ENCODE results near the gene TMOD1.
A peak's percentile ranks its signal among the peaks of the same experiment; 100 is the strongest.
"Not testable (repeated sequence)": the region's sequence is repeated elsewhere in the genome, so short reads cannot be mapped to it uniquely, and the experiment has no call there.

The TMOD1 gene

GRCh38 chr9:97501177-97501971 lies at the start of gene TMOD1:
Gene TMOD1, plus strand, starts transcription at chr9:97501666. Its CDS starts 22,523 bp downstream, at chr9:97524189.
- Histone ChIP-seq H3K4me3 (ENCODE audit: low read length in 2 of 2) (peak within 1 kb of the TSS; percentile 63 to 73), H3K9me3 (ENCODE audit: control insufficient read depth in 2 of 2, low read length in 2 of 2) (no peaks in the 10 kb centered on the region), H3K36me3 (ENCODE audit: control insufficient read depth in 2 of 2, insufficient read depth in 2 of 2, low read length in 2 of 2) (peaks cover 6% of the 10 kb centered on the region in 2 donors), H3K27me3 (ENCODE audit: control insufficient read depth in 2 of 2, insufficient read depth in 2 of 2, low read length in 2 of 2) (peaks cover 24 to 26% of the 10 kb centered on the region in 2 donors), H3K4me1 (ENCODE audit: control insufficient read depth in 2 of 2, insufficient read depth in 2 of 2, low read length in 2 of 2) (peaks cover 12 to 19% of the 10 kb centered on the region in 2 donors), H3K9ac (ENCODE audit: low read depth in 1 of 2, low read length in 2 of 2) (peak within 1 kb of the TSS; percentile 41 to 48), H3K27ac (ENCODE audit: low read depth in 2 of 2, low read length in 2 of 2) (peak within 1 kb of the TSS in 1 of 2 donors; percentile 16)

GRCh38 chr9:97453573-97453972 lies 47.9 kb upstream of the TMOD1 start:
- H3K9me3 ChIP-seq (ENCODE audit: control insufficient read depth in 2 of 2, low read length in 2 of 2); H3K4me1 ChIP-seq (ENCODE audit: control insufficient read depth in 2 of 2, insufficient read depth in 2 of 2, low read length in 2 of 2); H3K27me3 ChIP-seq (ENCODE audit: control insufficient read depth in 2 of 2, insufficient read depth in 2 of 2, low read length in 2 of 2); H3K27ac ChIP-seq (ENCODE audit: low read depth in 2 of 2, low read length in 2 of 2); H3K4me3 ChIP-seq (ENCODE audit: low read length in 2 of 2); H3K9ac ChIP-seq (ENCODE audit: low read depth in 1 of 2, low read length in 2 of 2): not testable (repeated sequence)
- peaks cover 5 to 14% of the 10 kb centered on the region in 2 donors for H3K36me3 ChIP-seq (ENCODE audit: control insufficient read depth in 2 of 2, insufficient read depth in 2 of 2, low read length in 2 of 2)

- H3K9me3 ChIP-seq (ENCODE audit: control insufficient read depth in 2 of 2, low read length in 2 of 2); H3K27ac ChIP-seq (ENCODE audit: low read depth in 2 of 2, low read length in 2 of 2); H3K9ac ChIP-seq (ENCODE audit: low read depth in 1 of 2, low read length in 2 of 2); H3K27me3 ChIP-seq (ENCODE audit: control insufficient read depth in 2 of 2, insufficient read depth in 2 of 2, low read length in 2 of 2); H3K4me3 ChIP-seq (ENCODE audit: low read length in 2 of 2); H3K4me1 ChIP-seq (ENCODE audit: control insufficient read depth in 2 of 2, insufficient read depth in 2 of 2, low read length in 2 of 2): not testable (repeated sequence)
- H3K36me3 ChIP-seq (ENCODE audit: control insufficient read depth in 2 of 2, insufficient read depth in 2 of 2, low read length in 2 of 2) = peaks cover 0 to 12% of the 10 kb centered on the region in 2 donors
Measured at GRCh38 chr9:97456841-97457240, 44.6 kb upstream of the TMOD1 start.

GRCh38 chr9:97459326-97459725 lies 42.1 kb upstream of the TMOD1 start:
- H3K4me1 ChIP-seq (ENCODE audit: control insufficient read depth in 2 of 2, insufficient read depth in 2 of 2, low read length in 2 of 2) = no peaks in the 10 kb centered on the region
- H3K4me3 ChIP-seq (ENCODE audit: low read length in 2 of 2) = no peak overlapping the region
- H3K9ac ChIP-seq (ENCODE audit: low read depth in 1 of 2, low read length in 2 of 2) = no peak overlapping the region
- no peaks in the 10 kb centered on the region for H3K27me3 ChIP-seq (ENCODE audit: control insufficient read depth in 2 of 2, insufficient read depth in 2 of 2, low read length in 2 of 2)
- H3K27ac ChIP-seq (ENCODE audit: low read depth in 2 of 2, low read length in 2 of 2) = no peak overlapping the region
- no peaks in the 10 kb centered on the region for H3K9me3 ChIP-seq (ENCODE audit: control insufficient read depth in 2 of 2, low read length in 2 of 2)
- H3K36me3 ChIP-seq (ENCODE audit: control insufficient read depth in 2 of 2, insufficient read depth in 2 of 2, low read length in 2 of 2) = peaks cover 3 to 9% of the 10 kb centered on the region in 2 donors

GRCh38 chr9:97462159-97462558 lies 39.3 kb upstream of the TMOD1 start:
- Histone ChIP-seq H3K27me3 (ENCODE audit: control insufficient read depth in 2 of 2, insufficient read depth in 2 of 2, low read length in 2 of 2) (no peaks in the 10 kb centered on the region), H3K27ac (ENCODE audit: low read depth in 2 of 2, low read length in 2 of 2) (no peak overlapping the region), H3K9ac (ENCODE audit: low read depth in 1 of 2, low read length in 2 of 2) (no peak overlapping the region), H3K36me3 (ENCODE audit: control insufficient read depth in 2 of 2, insufficient read depth in 2 of 2, low read length in 2 of 2) (peaks cover 16 to 27% of the 10 kb centered on the region in 2 donors), H3K4me1 (ENCODE audit: control insufficient read depth in 2 of 2, insufficient read depth in 2 of 2, low read length in 2 of 2) (no peaks in the 10 kb centered on the region), H3K9me3 (ENCODE audit: control insufficient read depth in 2 of 2, low read length in 2 of 2) (no peaks in the 10 kb centered on the region), H3K4me3 (ENCODE audit: low read length in 2 of 2) (no peak overlapping the region)

GRCh38 chr9:97462914-97463313 lies 38.6 kb upstream of the TMOD1 start:
- Histone ChIP-seq H3K4me1 (ENCODE audit: control insufficient read depth in 2 of 2, insufficient read depth in 2 of 2, low read length in 2 of 2) (no peaks in the 10 kb centered on the region), H3K4me3 (ENCODE audit: low read length in 2 of 2) (no peak overlapping the region), H3K9ac (ENCODE audit: low read depth in 1 of 2, low read length in 2 of 2) (no peak overlapping the region), H3K27ac (ENCODE audit: low read depth in 2 of 2, low read length in 2 of 2) (no peak overlapping the region), H3K9me3 (ENCODE audit: control insufficient read depth in 2 of 2, low read length in 2 of 2) (no peaks in the 10 kb centered on the region), H3K27me3 (ENCODE audit: control insufficient read depth in 2 of 2, insufficient read depth in 2 of 2, low read length in 2 of 2) (no peaks in the 10 kb centered on the region), H3K36me3 (ENCODE audit: control insufficient read depth in 2 of 2, insufficient read depth in 2 of 2, low read length in 2 of 2) (peaks cover 19 to 27% of the 10 kb centered on the region in 2 donors)

GRCh38 chr9:97468658-97469448 lies 32.6 kb upstream of the TMOD1 start:
- Histone ChIP-seq H3K4me1 (ENCODE audit: control insufficient read depth in 2 of 2, insufficient read depth in 2 of 2, low read length in 2 of 2) (peaks cover 4% of the 10 kb centered on the region in 2 donors), H3K27me3 (ENCODE audit: control insufficient read depth in 2 of 2, insufficient read depth in 2 of 2, low read length in 2 of 2) (no peaks in the 10 kb centered on the region), H3K27ac (ENCODE audit: low read depth in 2 of 2, low read length in 2 of 2) (no peak overlapping the region), H3K4me3 (ENCODE audit: low read length in 2 of 2) (no peak overlapping the region), H3K9me3 (ENCODE audit: control insufficient read depth in 2 of 2, low read length in 2 of 2) (no peaks in the 10 kb centered on the region), H3K36me3 (ENCODE audit: control insufficient read depth in 2 of 2, insufficient read depth in 2 of 2, low read length in 2 of 2) (peaks cover 35 to 40% of the 10 kb centered on the region in 2 donors), H3K9ac (ENCODE audit: low read depth in 1 of 2, low read length in 2 of 2) (no peak overlapping the region)

GRCh38 chr9:97470076-97470475 lies 31.4 kb upstream of the TMOD1 start:
- no peak overlapping the region for H3K27ac ChIP-seq (ENCODE audit: low read depth in 2 of 2, low read length in 2 of 2)
- no peak overlapping the region for H3K4me3 ChIP-seq (ENCODE audit: low read length in 2 of 2)
- H3K9ac ChIP-seq (ENCODE audit: low read depth in 1 of 2, low read length in 2 of 2) = no peak overlapping the region
- no peaks in the 10 kb centered on the region for H3K9me3 ChIP-seq (ENCODE audit: control insufficient read depth in 2 of 2, low read length in 2 of 2)
- H3K36me3 ChIP-seq (ENCODE audit: control insufficient read depth in 2 of 2, insufficient read depth in 2 of 2, low read length in 2 of 2) = peaks cover 37 to 51% of the 10 kb centered on the region in 2 donors
- no peaks in the 10 kb centered on the region for H3K27me3 ChIP-seq (ENCODE audit: control insufficient read depth in 2 of 2, insufficient read depth in 2 of 2, low read length in 2 of 2)
- peaks cover 4% of the 10 kb centered on the region in 2 donors for H3K4me1 ChIP-seq (ENCODE audit: control insufficient read depth in 2 of 2, insufficient read depth in 2 of 2, low read length in 2 of 2)

- H3K9ac ChIP-seq (ENCODE audit: low read depth in 1 of 2, low read length in 2 of 2) = no peak overlapping the region
- peaks cover 0 to 4% of the 10 kb centered on the region in 2 donors for H3K4me1 ChIP-seq (ENCODE audit: control insufficient read depth in 2 of 2, insufficient read depth in 2 of 2, low read length in 2 of 2)
- H3K27ac ChIP-seq (ENCODE audit: low read depth in 2 of 2, low read length in 2 of 2) = no peak overlapping the region
- peaks cover 30 to 41% of the 10 kb centered on the region in 2 donors for H3K36me3 ChIP-seq (ENCODE audit: control insufficient read depth in 2 of 2, insufficient read depth in 2 of 2, low read length in 2 of 2)
- no peaks in the 10 kb centered on the region for H3K27me3 ChIP-seq (ENCODE audit: control insufficient read depth in 2 of 2, insufficient read depth in 2 of 2, low read length in 2 of 2)
- no peaks in the 10 kb centered on the region for H3K9me3 ChIP-seq (ENCODE audit: control insufficient read depth in 2 of 2, low read length in 2 of 2)
- no peak overlapping the region for H3K4me3 ChIP-seq (ENCODE audit: low read length in 2 of 2)
Measured at GRCh38 chr9:97473717-97474116, 27.7 kb upstream of the TMOD1 start.

GRCh38 chr9:97474372-97474925 lies 27.0 kb upstream of the TMOD1 start:
- no peaks in the 10 kb centered on the region for H3K4me1 ChIP-seq (ENCODE audit: control insufficient read depth in 2 of 2, insufficient read depth in 2 of 2, low read length in 2 of 2)
- H3K27me3 ChIP-seq (ENCODE audit: control insufficient read depth in 2 of 2, insufficient read depth in 2 of 2, low read length in 2 of 2) = no peaks in the 10 kb centered on the region
- H3K4me3 ChIP-seq (ENCODE audit: low read length in 2 of 2) = no peak overlapping the region
- no peak overlapping the region for H3K9ac ChIP-seq (ENCODE audit: low read depth in 1 of 2, low read length in 2 of 2)
- H3K36me3 ChIP-seq (ENCODE audit: control insufficient read depth in 2 of 2, insufficient read depth in 2 of 2, low read length in 2 of 2) = peaks cover 30 to 44% of the 10 kb centered on the region in 2 donors
- H3K27ac ChIP-seq (ENCODE audit: low read depth in 2 of 2, low read length in 2 of 2) = no peak overlapping the region
- no peaks in the 10 kb centered on the region for H3K9me3 ChIP-seq (ENCODE audit: control insufficient read depth in 2 of 2, low read length in 2 of 2)

Data from mucosa of rectum (tissue), 2 donors.